CD4-positive, alpha-beta memory T cell (primary cell): ENCODE measurements around the gene TWNK. TPM values are rescaled to one million over a fixed set of nuclear protein-coding genes. Genes with fewer than 3 reads are reported as not detected.
A peak's percentile ranks its signal among the peaks of the same experiment; 100 is the strongest.

Source experiments
- CTCF ChIA-PET: fragments of 350-600 bp; sonication (Branson Sonifier 250); formaldehyde crosslinking; loops from one replicate; lab custom pipeline; 2021; ENCODE audit warnings: inconsistent platforms; ENCODE audit not compliant: partially characterized antibody; lab: Charles Lee
- POLR2A ChIA-PET: fragments of 350-600 bp; sonication (Branson Sonifier 250); formaldehyde crosslinking; loops from one replicate; lab custom pipeline; 2021; ENCODE audit not compliant: partially characterized antibody; lab: Charles Lee
- DNase-seq, 5 donors: peaks; one replicate each; pipeline versions ENCODE4 v3.0.0 to v3.0.0-alpha.2; 2020 to 2022; ENCODE audit warnings: mixed read lengths in 1 of 5
- H3K27ac ChIP-seq: one replicate; pipeline ENCODE4 v1.7.0; 2013; ENCODE audit warnings: low read depth, low read length
- H3K27me3 ChIP-seq: 2 replicates; pipeline ENCODE4 v1.7.0; 2013; ENCODE audit warnings: mild to moderate bottlenecking, low read length, moderate library complexity; ENCODE audit not compliant: insufficient read depth
- H3K36me3 ChIP-seq: 2 replicates; pipeline ENCODE4 v1.7.0; 2013; ENCODE audit warnings: mild to moderate bottlenecking, low read length, moderate library complexity; ENCODE audit not compliant: insufficient read depth
- H3K4me1 ChIP-seq: 2 replicates; pipeline ENCODE4 v1.7.0; 2013; ENCODE audit warnings: mild to moderate bottlenecking, low read length, moderate library complexity; ENCODE audit not compliant: insufficient read depth
- H3K4me3 ChIP-seq, 2 donors: one replicate each; pipeline ENCODE4 v1.7.0; 2013; ENCODE audit warnings: low read length in 2 of 2, mild to moderate bottlenecking in 1 of 2
- H3K9me3 ChIP-seq, 2 donors: one replicate each; pipeline ENCODE4 v1.7.0; 2013; ENCODE audit warnings: low read length in 2 of 2, control low read depth in 1 of 2; ENCODE audit not compliant: control insufficient read depth in 1 of 2
- H3K27ac Mint-ChIP-seq, 7 donors: one replicate each; pipeline ENCODE4 v1.8.0; 2020 to 2021; ENCODE audit warnings: mixed read lengths in 7 of 7, mild to moderate bottlenecking in 6 of 7, inconsistent platforms in 3 of 7, moderate library complexity in 3 of 7
- H3K27me3 Mint-ChIP-seq, 2 donors: one replicate each; pipeline ENCODE4 v1.8.0; 2020 to 2021; ENCODE audit warnings: mixed read lengths in 2 of 2
- H3K36me3 Mint-ChIP-seq, 2 donors: one replicate each; pipeline ENCODE4 v1.8.0; 2020 to 2021; ENCODE audit warnings: mixed read lengths in 2 of 2, inconsistent platforms in 1 of 2, mild to moderate bottlenecking in 1 of 2
- H3K4me1 Mint-ChIP-seq, 4 donors: one replicate each; pipeline ENCODE4 v1.8.0; 2020 to 2021; ENCODE audit warnings: mixed read lengths in 4 of 4, mild to moderate bottlenecking in 1 of 4
- H3K4me3 Mint-ChIP-seq, 8 donors: one replicate each; pipeline ENCODE4 v1.8.0; 2020 to 2021; ENCODE audit warnings: mixed read lengths in 8 of 8, mild to moderate bottlenecking in 7 of 8, moderate library complexity in 6 of 8, inconsistent platforms in 3 of 8
- H3K9me3 Mint-ChIP-seq, 8 donors: one replicate each; pipeline ENCODE4 v1.8.0; 2020 to 2021; ENCODE audit warnings: mixed read lengths in 8 of 8, mild to moderate bottlenecking in 5 of 8, inconsistent platforms in 3 of 8, moderate library complexity in 1 of 8
- intact Hi-C: fragments of 100-400 bp; cut with micrococcal nuclease; formaldehyde crosslinking; loops from one replicate; pipeline ENCODE4 v1.15.1; 2023
- polyA plus RNA-seq, 2 donors: library from polyadenylated mRNA; unstranded; fragments of 300-500 nt; fragmentation: Illumina TruSeq; gene quantifications; one replicate each; pipeline ENCODE4 v1.2.3, GENCODE V29; 2021
- total RNA-seq, 2 experiments: library from RNA; stranded (reverse); gene quantifications; one replicate each; pipeline ENCODE4 v1.2.3, GENCODE V29; 2021

Gene TWNK
- total and polyA plus RNA-seq, 4 experiments from 2014 or later: 5.0 to 14.3 (median 10.9) TPM

DNA sequence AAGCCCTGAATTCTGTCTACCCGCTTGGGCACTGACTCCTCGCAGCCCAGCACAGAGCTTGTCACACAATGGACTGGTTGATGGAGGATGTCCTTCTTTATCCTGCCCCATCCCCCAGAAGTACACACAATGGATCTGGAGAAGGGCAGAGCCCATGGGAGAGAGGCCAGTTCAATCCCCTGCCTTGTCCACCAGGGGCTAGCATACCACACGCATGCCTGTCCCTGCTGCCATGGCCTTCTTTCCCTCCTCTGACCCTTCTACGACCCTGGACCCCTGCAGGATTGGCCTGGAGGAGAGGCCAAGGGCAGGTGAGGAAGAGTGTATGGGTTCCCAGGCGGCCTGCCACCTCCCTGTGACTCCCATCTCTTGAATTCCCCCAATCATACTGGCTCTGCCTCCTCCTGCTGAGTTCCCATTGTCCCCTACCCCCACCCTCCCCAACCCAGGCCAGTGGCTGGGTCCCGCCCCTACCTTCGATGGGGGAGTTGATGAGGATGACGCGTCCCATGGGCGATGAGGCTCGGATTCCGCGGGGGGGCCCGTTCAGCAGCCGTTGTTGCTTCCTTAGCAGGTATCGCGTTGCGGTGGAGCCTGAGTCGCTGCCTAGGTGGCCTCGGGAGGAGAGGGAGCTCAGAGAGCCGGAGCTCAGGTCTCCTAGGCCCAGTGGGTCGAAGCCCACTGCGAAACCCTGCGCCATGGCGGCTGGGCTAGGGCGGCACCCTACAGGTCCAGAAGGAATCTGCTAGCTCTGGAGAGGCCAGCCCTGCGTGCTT is 42.4 kb downstream of the TWNK start:
- Mint-ChIP-seq H3K27me3 (no peaks in the 10 kb centered on the region), H3K4me3 (peak overlapping the region in 2 of 8 donors; percentile 5 to 61), H3K4me1 (peaks cover 10 to 33% (median 15%) of the 10 kb centered on the region in 4 donors), H3K36me3 (peaks cover 0 to 17% of the 10 kb centered on the region in 2 donors), H3K9me3 (peaks cover 0 to 1% (median 0%) of the 10 kb centered on the region in 8 donors), H3K27ac (no peak overlapping the region)
- no peaks in the 10 kb centered on the region for H3K9me3 ChIP-seq
- POLR2A ChIA-PET: interaction anchor here (1.0 to 4.4 kb wide), 5 partner anchors 12 to 38 kb away, joined by 3 to 90 read pairs (median 17); partner anchors contain the start of genes KAZALD1 and LZTS2
- peaks cover under 1% of the 10 kb centered on the region for H3K36me3 ChIP-seq
- no peaks in the 10 kb centered on the region for H3K27me3 ChIP-seq
- peaks cover 20% of the 10 kb centered on the region for H3K4me1 ChIP-seq
- intact Hi-C loops: loop anchor here (2.0 kb wide), 1 partner anchor 43 kb away; the partner anchor contains the start of genes MRPL43 and TWNK
- H3K27ac ChIP-seq: no peak overlapping the region
- CTCF ChIA-PET: interaction anchor here (1.4 to 5.7 kb wide), 7 partner anchors 11 to 37 kb away, joined by 4 to 60 read pairs (median 15); no protein-coding TSS in a partner anchor
- no peak overlapping the region for H3K4me3 ChIP-seq
- no peak for DNase-seq

DNA sequence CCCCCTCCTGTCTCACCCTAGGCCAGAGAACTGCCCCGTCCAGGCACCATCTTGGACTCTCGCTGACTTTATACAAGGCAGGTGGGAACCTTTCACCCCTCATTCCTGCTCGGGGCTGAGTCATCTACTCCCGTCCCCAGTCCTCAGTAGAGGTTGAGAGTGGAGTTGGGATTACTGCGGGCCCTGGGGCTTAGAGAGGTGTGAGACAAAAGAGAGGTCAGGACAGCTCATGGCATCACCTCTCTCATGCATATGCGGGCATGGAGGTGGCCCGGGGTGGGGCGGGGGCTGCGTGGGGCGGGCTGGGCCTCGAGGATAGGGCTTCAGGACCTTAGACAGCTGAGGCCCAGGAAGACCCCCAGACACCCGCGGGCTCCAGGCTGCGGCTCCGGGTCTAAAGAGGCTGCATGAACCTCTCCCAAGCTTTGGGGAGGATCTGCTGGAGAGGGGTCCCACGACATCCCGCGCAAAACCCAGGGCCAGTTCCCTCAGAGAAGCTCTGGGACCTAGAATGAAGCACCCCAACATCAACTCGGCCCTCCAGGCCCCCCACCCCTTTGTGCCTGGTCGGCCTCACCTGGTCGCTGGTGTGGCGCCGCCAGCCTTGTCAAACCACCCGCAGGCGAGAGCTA is 43.3 kb downstream of the TWNK start:
- Mint-ChIP-seq H3K4me3 (peak overlapping the region; percentile 92 to 100 (median 96)), H3K36me3 (peaks cover 2 to 22% of the 10 kb centered on the region in 2 donors), H3K27ac (peak overlapping the region in 6 of 7 donors; percentile 93 to 100 (median 98)), H3K27me3 (no peaks in the 10 kb centered on the region), H3K9me3 (peaks cover 0 to 1% (median 0%) of the 10 kb centered on the region in 8 donors), H3K4me1 (peaks cover 10 to 34% (median 15%) of the 10 kb centered on the region in 4 donors)
- Histone ChIP-seq H3K9me3 (no peaks in the 10 kb centered on the region), H3K27me3 (no peaks in the 10 kb centered on the region), H3K27ac (peak overlapping the region; percentile 92), H3K4me1 (peaks cover 20% of the 10 kb centered on the region), H3K36me3 (peaks cover 9% of the 10 kb centered on the region), H3K4me3 (peak overlapping the region; percentile 95 to 99)
- ChIA-PET CTCF (interaction anchor here (0.8 to 5.7 kb wide), 15 partner anchors 12 to 469 kb away, joined by 3 to 60 read pairs (median 5); partner anchors contain the start of genes LZTS2, MRPL43 and TWNK), POLR2A (interaction anchor here (0.5 to 4.4 kb wide), 18 partner anchors 8 to 207 kb away, joined by 3 to 90 read pairs (median 4); partner anchors contain the start of genes KAZALD1, LZTS2, MRPL43 and TWNK)
- no peak for DNase-seq
- intact Hi-C loops: loop anchor here (1.0 to 2.0 kb wide), 3 partner anchors 30 to 44 kb away; partner anchors contain the start of genes MRPL43 and TWNK

DNA sequence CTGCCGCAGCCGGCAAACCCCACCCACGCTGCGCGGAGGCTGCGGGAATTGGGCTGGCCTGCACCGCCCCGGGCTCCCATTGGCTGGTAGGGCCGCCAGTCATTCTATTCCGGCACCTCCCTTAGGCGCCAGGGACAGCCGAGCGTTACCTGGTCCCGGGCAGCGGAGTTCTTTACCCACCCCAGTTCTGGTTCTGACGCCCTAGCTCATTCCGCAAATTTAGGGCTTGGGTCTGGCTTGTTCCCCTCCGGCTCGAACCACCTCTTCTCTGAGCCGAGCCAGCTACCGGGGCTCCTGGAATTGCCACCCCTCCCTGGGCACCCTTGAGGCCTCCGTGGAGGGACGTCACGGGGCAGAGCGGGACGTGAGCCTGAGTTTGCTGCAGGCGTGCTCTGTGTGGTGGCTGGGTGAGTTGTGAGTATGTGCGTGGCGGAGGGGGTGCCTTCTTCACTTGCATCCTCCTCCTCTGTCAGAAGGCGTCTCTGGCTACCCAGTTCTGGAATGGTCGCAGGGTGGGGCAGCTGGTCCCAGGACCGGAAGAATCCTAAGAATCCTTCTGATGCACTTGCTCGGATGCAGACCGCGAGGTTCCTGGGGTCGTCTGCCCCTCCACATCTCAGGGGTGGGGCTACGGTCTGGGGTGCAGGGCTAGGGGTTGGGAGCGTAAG is 43.9 kb downstream of the TWNK start, which contains the start of the genes PDZD7 and SFXN3:
Gene PDZD7 (minus strand): TSS at position 2 of the 668 bp plus-strand sequence. CDS start 910 bp downstream, outside the sequence.
Gene SFXN3 (plus strand): TSS at position 107 of the 668 bp plus-strand sequence. CDS start 3,461 bp downstream, outside the sequence.
- Histone ChIP-seq H3K27ac (peak within 1 kb of the TSS; percentile 92), H3K27me3 (no peaks in the 10 kb centered on the region), H3K4me3 (peak within 1 kb of the TSS; percentile 95 to 99), H3K9me3 (no peaks in the 10 kb centered on the region), H3K4me1 (peaks cover 20% of the 10 kb centered on the region), H3K36me3 (peaks cover 16% of the 10 kb centered on the region)
- intact Hi-C loops: loop anchor here (1.0 to 2.0 kb wide), 3 partner anchors 29 to 44 kb away; partner anchors contain the start of genes MRPL43 and TWNK
- peak; percentile 95 to 96 (median 96) for DNase-seq
- H3K9me3 Mint-ChIP-seq: peaks cover 0 to 1% (median 0%) of the 10 kb centered on the region in 8 donors
- H3K27me3 Mint-ChIP-seq: no peaks in the 10 kb centered on the region
- peak within 1 kb of the TSS; percentile 93 to 100 (median 99) for H3K27ac Mint-ChIP-seq
- POLR2A ChIA-PET: interaction anchor here (0.5 to 4.4 kb wide), 20 partner anchors 9 to 787 kb away, joined by 3 to 90 read pairs (median 4); partner anchors contain the start of genes KAZALD1, LZTS2, MRPL43 and OGA
- CTCF ChIA-PET: interaction anchor here (0.8 to 5.7 kb wide), 17 partner anchors 11 to 469 kb away, joined by 3 to 60 read pairs (median 5); partner anchors contain the start of genes KAZALD1, LZTS2, MRPL43 and TWNK
- peak within 1 kb of the TSS; percentile 92 to 100 (median 96) for H3K4me3 Mint-ChIP-seq
- peaks cover 9 to 28% of the 10 kb centered on the region in 2 donors for H3K36me3 Mint-ChIP-seq
- H3K4me1 Mint-ChIP-seq: peaks cover 10 to 34% (median 15%) of the 10 kb centered on the region in 4 donors

DNA sequence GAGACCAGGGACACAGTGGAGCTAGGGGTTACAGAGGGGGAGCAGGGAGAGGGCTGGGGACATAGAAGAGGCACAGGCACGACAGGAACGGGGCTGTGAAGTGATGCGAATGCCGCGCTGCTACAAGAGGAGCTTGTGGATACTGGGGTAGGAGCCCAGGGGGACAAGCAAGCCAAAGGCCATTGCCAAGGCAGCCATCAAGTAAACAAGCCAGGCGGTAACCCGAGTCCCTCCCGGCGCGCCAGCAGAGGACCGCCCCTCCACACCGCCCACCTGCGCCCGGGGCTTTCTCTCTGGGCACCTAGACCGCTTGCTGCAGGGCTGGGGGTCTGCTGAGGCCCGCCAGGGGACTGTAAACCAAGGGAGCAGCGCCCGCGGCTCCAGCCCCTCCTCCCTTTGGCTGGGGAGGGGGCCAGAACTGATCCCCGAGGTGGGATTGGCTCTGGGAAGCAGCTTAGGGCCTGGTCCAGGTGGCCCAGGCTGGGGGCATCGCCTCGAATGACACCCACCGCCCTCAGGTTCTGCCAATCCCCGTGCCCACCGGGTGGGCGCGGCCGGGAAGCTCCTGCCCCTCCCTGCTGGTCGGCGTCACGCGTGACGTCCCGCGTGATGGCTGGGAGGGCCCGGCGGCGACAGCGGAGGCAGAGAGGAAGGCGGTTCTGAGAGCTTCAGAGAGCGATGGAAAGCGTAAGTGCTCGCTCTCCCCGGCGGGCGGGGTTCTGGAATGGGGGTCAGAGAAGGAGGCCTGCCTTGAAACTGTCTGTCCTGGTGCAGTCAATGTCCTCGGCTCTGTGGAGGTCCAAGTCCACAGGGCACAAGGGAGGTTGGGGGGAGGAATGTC is 44.7 kb downstream of the TWNK start:
- POLR2A ChIA-PET: interaction anchor here (0.7 to 4.4 kb wide), 16 partner anchors 10 to 1214 kb away, joined by 3 to 90 read pairs (median 7); partner anchors contain the start of genes GBF1, KAZALD1, LZTS2 and MRPL43
- intact Hi-C loops: loop anchor here (1.0 to 2.0 kb wide), 5 partner anchors 9 to 45 kb away; partner anchors contain the start of genes MRPL43 and TWNK
- DNase-seq: peak; percentile 79 to 90 (median 82)

DNA sequence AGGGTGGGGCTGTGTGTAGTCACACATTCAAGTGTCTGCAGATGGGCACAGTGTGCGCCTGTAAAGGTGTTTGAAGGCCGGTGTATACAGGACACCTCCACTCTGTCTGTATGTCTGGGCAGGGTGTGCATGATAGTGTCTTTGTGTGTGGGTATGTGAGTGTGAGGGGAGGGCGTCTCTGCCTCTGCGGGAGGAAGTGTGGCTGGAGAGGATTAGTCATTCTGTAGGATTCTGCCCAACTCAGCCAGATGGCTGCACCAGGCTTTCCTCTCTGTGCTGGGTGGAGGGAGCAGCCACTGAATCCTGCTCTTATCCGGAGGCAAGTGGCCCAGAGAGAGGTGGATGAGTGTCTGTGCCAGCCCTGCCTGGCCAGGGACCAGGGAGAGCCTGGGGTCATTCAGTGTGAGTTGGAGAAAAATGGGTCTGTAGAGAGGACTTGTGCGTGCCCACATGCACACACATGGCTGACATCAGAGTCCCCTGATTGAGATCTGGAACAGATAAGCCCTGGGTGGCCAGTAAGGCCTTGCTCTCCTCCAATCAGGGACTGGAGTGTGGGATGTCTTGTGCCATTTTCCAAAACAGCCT is 45.4 kb downstream of the TWNK start:
- POLR2A ChIA-PET: interaction anchor here (0.8 to 4.4 kb wide), 13 partner anchors 9 to 1213 kb away, joined by 3 to 90 read pairs (median 10); partner anchors contain the start of genes GBF1, KAZALD1, LZTS2 and MRPL43
- H3K4me3 Mint-ChIP-seq: peak overlapping the region; percentile 88 to 99 (median 95)

More for the DNA sequence above, 44.7 kb downstream of the TWNK start:
- H3K27me3 ChIP-seq: no peaks in the 10 kb centered on the region
- CTCF ChIA-PET: interaction anchor here (0.9 to 5.7 kb wide), 16 partner anchors 8 to 64 kb away, joined by 3 to 60 read pairs (median 4); partner anchors contain the start of genes KAZALD1, MRPL43 and TWNK
- H3K4me3 ChIP-seq: peak overlapping the region; percentile 95 to 99
- Mint-ChIP-seq H3K27ac (peak overlapping the region; percentile 93 to 100 (median 99)), H3K4me3 (peak overlapping the region; percentile 92 to 100 (median 96)), H3K9me3 (no peaks in the 10 kb centered on the region), H3K4me1 (peaks cover 10 to 34% (median 15%) of the 10 kb centered on the region in 4 donors), H3K36me3 (peaks cover 12 to 33% of the 10 kb centered on the region in 2 donors), H3K27me3 (no peaks in the 10 kb centered on the region)
- H3K4me1 ChIP-seq: peaks cover 20% of the 10 kb centered on the region
- peaks cover 22% of the 10 kb centered on the region for H3K36me3 ChIP-seq
- peak overlapping the region; percentile 92 for H3K27ac ChIP-seq
- no peaks in the 10 kb centered on the region for H3K9me3 ChIP-seq

More for the DNA sequence above, 45.4 kb downstream of the TWNK start:
- Histone ChIP-seq H3K36me3 (peaks cover 28% of the 10 kb centered on the region), H3K27ac (peak overlapping the region; percentile 92), H3K9me3 (no peaks in the 10 kb centered on the region), H3K4me3 (peak overlapping the region; percentile 95 to 99), H3K4me1 (peaks cover 20% of the 10 kb centered on the region), H3K27me3 (no peaks in the 10 kb centered on the region)
- CTCF ChIA-PET: interaction anchor here (0.9 to 5.7 kb wide), 9 partner anchors 9 to 35 kb away, joined by 3 to 60 read pairs (median 10); partner anchors contain the start of gene KAZALD1
- Mint-ChIP-seq H3K36me3 (peaks cover 16 to 40% of the 10 kb centered on the region in 2 donors), H3K27me3 (no peaks in the 10 kb centered on the region), H3K4me1 (peaks cover 10 to 34% (median 15%) of the 10 kb centered on the region in 4 donors), H3K9me3 (no peaks in the 10 kb centered on the region), H3K27ac (peak overlapping the region; percentile 93 to 100 (median 99))
- intact Hi-C loops: loop anchor here (1.0 kb wide), 2 partner anchors 9 to 18 kb away; no protein-coding TSS in a partner anchor
- peak in 1 of 5 donors; percentile 83 for DNase-seq
